K562 (cell line): ENCODE results near the gene KRT76.

Source experiments
- BHLHE40 ChIP-seq: IDR thresholded peaks from 2 replicates; pipeline ENCODE4 v1.6.1; 2011; ENCODE audit warnings: low read length, improper control_type of control experiment
- ETV5 ChIP-seq: sonication (generic); formaldehyde crosslinking; IDR thresholded peaks from 2 replicates; pipeline ENCODE4 v1.4.0; 2020; ENCODE audit warnings: low read depth, mild to moderate bottlenecking, missing genetic modification reagents
- EZH2 ChIP-seq: IDR thresholded peaks from 2 replicates; pipeline ENCODE4 v1.6.1; 2012; ENCODE audit warnings: low read depth, mild to moderate bottlenecking, inconsistent platforms, low read length, borderline replicate concordance
- HCFC1 ChIP-seq: IDR thresholded peaks from 2 replicates; pipeline ENCODE4 v1.6.1; 2012; ENCODE audit warnings: low read depth, low read length, improper control_type of control experiment
- KLF1 ChIP-seq: fragments of 450-650 bp; IDR thresholded peaks from 2 replicates; pipeline ENCODE4 v1.6.1; 2016; ENCODE audit warnings: missing genetic modification characterization, missing compliant biosample characterization
- NCOA6 ChIP-seq: fragments of 450-650 bp; IDR thresholded peaks from 2 replicates; pipeline ENCODE4 v1.6.1; 2017; ENCODE audit warnings: mild to moderate bottlenecking
- ZKSCAN3 ChIP-seq: fragments of 250-450 bp; sonication (Bioruptor Pico); IDR thresholded peaks from 2 replicates; pipeline ENCODE4 v1.4.0; 2020
- ZNF232 ChIP-seq: sonication (generic); formaldehyde crosslinking; IDR thresholded peaks from 2 replicates; pipeline ENCODE4 v1.8.0; 2022; ENCODE audit warnings: mild to moderate bottlenecking, missing genetic modification reagents
- TF ChIP-seq, protein P1 (sequence below), 3 experiments: IDR thresholded peaks in 2 of 3; conservative IDR thresholded peaks in 1 of 3; 2 replicates each; pipeline ENCODE4 v1.5.1; 2011 to 2012; ENCODE audit warnings: low read length in 3 of 3, mild to moderate bottlenecking in 3 of 3, control low read depth in 2 of 3, improper control_type of control experiment in 1 of 3, inconsistent platforms in 1 of 3, low read depth in 1 of 3, mixed read lengths in 1 of 3, moderate library complexity in 1 of 3; ENCODE audit not compliant: insufficient read depth in 2 of 3
- TF ChIP-seq, protein P2 (sequence below): sonication (generic); formaldehyde crosslinking; IDR thresholded peaks from 2 replicates; pipeline ENCODE4 v1.8.1; 2022; ENCODE audit warnings: missing genetic modification reagents
- TF ChIP-seq, protein P3 (sequence below): fragments of 450-650 bp; conservative IDR thresholded peaks from 2 replicates; pipeline ENCODE4 v1.6.1; 2016; ENCODE audit warnings: missing genetic modification characterization, low read depth, mild to moderate bottlenecking, missing compliant biosample characterization, moderate library complexity

DNA sequence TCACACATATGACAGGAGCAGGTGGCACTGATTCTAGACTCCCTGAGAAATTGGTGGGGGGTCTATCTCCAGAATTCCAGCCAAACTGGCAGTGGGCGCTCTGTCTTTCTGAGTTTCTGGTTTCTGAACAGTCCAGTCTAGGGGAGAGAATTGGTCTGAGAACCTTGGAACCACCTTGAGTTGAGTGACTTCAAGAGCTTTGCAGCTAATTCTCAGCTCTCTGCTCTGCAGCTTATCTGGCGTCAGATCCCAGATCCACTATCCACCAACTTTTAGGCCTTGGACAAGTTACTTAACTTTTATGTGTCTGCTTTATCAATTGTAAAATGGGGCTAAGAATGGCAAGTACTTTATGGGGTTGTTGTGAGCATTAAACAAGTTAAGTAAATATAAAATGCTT is 1.7 kb upstream of the KRT76 start:
- TF ChIP-seq ZKSCAN3 (CRISPR knock-in tag) (no peak), ETV5 (CRISPR knock-in tag) (no peak), HCFC1 (no peak), NCOA6 (no peak), BHLHE40 (no peak), EZH2 (no peak), KLF1 (tag) (no peak), ZNF232 (CRISPR knock-in tag) (no peak)
- TF ChIP-seq, protein P1, sequence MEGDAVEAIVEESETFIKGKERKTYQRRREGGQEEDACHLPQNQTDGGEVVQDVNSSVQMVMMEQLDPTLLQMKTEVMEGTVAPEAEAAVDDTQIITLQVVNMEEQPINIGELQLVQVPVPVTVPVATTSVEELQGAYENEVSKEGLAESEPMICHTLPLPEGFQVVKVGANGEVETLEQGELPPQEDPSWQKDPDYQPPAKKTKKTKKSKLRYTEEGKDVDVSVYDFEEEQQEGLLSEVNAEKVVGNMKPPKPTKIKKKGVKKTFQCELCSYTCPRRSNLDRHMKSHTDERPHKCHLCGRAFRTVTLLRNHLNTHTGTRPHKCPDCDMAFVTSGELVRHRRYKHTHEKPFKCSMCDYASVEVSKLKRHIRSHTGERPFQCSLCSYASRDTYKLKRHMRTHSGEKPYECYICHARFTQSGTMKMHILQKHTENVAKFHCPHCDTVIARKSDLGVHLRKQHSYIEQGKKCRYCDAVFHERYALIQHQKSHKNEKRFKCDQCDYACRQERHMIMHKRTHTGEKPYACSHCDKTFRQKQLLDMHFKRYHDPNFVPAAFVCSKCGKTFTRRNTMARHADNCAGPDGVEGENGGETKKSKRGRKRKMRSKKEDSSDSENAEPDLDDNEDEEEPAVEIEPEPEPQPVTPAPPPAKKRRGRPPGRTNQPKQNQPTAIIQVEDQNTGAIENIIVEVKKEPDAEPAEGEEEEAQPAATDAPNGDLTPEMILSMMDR (IDR thresholded peaks at IDR 0.05 in 2 of 3, conservative IDR thresholded peaks at IDR 0.05 in 1 of 3; ENCODE audit: insufficient read depth in 2 of 3, low read depth in 1 of 3, low read length in 3 of 3), result no peak
- TF ChIP-seq, protein P2, sequence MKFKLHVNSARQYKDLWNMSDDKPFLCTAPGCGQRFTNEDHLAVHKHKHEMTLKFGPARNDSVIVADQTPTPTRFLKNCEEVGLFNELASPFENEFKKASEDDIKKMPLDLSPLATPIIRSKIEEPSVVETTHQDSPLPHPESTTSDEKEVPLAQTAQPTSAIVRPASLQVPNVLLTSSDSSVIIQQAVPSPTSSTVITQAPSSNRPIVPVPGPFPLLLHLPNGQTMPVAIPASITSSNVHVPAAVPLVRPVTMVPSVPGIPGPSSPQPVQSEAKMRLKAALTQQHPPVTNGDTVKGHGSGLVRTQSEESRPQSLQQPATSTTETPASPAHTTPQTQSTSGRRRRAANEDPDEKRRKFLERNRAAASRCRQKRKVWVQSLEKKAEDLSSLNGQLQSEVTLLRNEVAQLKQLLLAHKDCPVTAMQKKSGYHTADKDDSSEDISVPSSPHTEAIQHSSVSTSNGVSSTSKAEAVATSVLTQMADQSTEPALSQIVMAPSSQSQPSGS (CRISPR knock-in tag), result no peak
- TF ChIP-seq, protein P3, sequence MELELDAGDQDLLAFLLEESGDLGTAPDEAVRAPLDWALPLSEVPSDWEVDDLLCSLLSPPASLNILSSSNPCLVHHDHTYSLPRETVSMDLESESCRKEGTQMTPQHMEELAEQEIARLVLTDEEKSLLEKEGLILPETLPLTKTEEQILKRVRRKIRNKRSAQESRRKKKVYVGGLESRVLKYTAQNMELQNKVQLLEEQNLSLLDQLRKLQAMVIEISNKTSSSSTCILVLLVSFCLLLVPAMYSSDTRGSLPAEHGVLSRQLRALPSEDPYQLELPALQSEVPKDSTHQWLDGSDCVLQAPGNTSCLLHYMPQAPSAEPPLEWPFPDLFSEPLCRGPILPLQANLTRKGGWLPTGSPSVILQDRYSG (tag), result no peak
